Retinal pigment epithelial cell (primary cell): ENCODE data around the gene P2RY14.

Experiments
- DNase-seq: peaks from one replicate; pipeline ENCODE4 v3.0.0-alpha.2; 2010; ENCODE audit warnings: low read depth
- H3K4me3 ChIP-seq: 2 replicates; pipeline ENCODE4 v1.5.1; 2011; ENCODE audit warnings: mild to moderate bottlenecking, low read length, control low read depth, moderate library complexity
- CTCF ChIP-seq: conservative IDR thresholded peaks from 2 replicates; pipeline ENCODE4 v1.5.1; 2011; ENCODE audit warnings: low read depth, low read length, control low read depth, inconsistent platforms

Gene P2RY14

GRCh38 chr3:151276687-151277042 is 1.7 kb downstream of the P2RY14 start:
- no peak overlapping the region for H3K4me3 ChIP-seq
- DNase-seq: no peak
- TF ChIP-seq CTCF: no peak

- DNase-seq: no peak
- H3K4me3 ChIP-seq: no peak overlapping the region
- TF ChIP-seq CTCF: no peak
Measured at GRCh38 chr3:151276038-151276686, 2.2 kb downstream of the P2RY14 start.

- no peak overlapping the region for H3K4me3 ChIP-seq
- DNase-seq: no peak
- no peak for TF ChIP-seq CTCF
Measured at GRCh38 chr3:151275091-151275490, 3.3 kb downstream of the P2RY14 start.

GRCh38 chr3:151269631-151270030 is 8.7 kb downstream of the P2RY14 start:
- H3K4me3 ChIP-seq: no peak overlapping the region
- no peak for DNase-seq
- TF ChIP-seq CTCF: no peak

- no peak overlapping the region for H3K4me3 ChIP-seq
- no peak for DNase-seq
- no peak for TF ChIP-seq CTCF
Measured at GRCh38 chr3:151268267-151269235, 9.8 kb downstream of the P2RY14 start.

GRCh38 chr3:151267066-151267465 is 11.3 kb downstream of the P2RY14 start:
- H3K4me3 ChIP-seq: no peak overlapping the region
- DNase-seq: no peak
- TF ChIP-seq CTCF: no peak

GRCh38 chr3:151265866-151266265 is 12.5 kb downstream of the P2RY14 start:
- no peak for DNase-seq
- no peak for TF ChIP-seq CTCF
- H3K4me3 ChIP-seq: no peak overlapping the region
